Stimulated activated CD8-positive, alpha-beta memory T cell treated with anti-CD3 and anti-CD28 coated beads, Interleukin-12 subunit alpha, Interleukin-12 subunit beta, amount 100 ng/mL, for 1 hour (primary cell): ENCODE data around the gene ADCK1.
"Not testable (repeated sequence)": the region's sequence is repeated elsewhere in the genome, so short reads cannot be mapped to it uniquely, and the experiment has no call there.

ENCODE experiments used
- DNase-seq: peaks from one replicate; pipeline ENCODE4 v3.0.0-alpha.2; 2020; ENCODE audit warnings: low read depth

The ADCK1 gene

GRCh38 chr14:77955816-77956484, 156.0 kb downstream of the ADCK1 start:
- DNase-seq = no peak

GRCh38 chr14:77959686-77960085, 159.8 kb downstream of the ADCK1 start:
- not testable (repeated sequence) for DNase-seq

- DNase-seq = no peak
Measured at GRCh38 chr14:77961847-77962580, 162.1 kb downstream of the ADCK1 start.

GRCh38 chr14:77962731-77963520, 163.0 kb downstream of the ADCK1 start:
- no peak for DNase-seq

GRCh38 chr14:77964586-77964985, 164.7 kb downstream of the ADCK1 start:
- DNase-seq = no peak

GRCh38 chr14:77965050-77965449, 165.1 kb downstream of the ADCK1 start:
- DNase-seq = no peak

- DNase-seq = no peak
Measured at GRCh38 chr14:77965919-77966435, 166.1 kb downstream of the ADCK1 start.

- DNase-seq = no peak
Measured at GRCh38 chr14:77967110-77967509, 167.2 kb downstream of the ADCK1 start.

- DNase-seq = no peak
Measured at GRCh38 chr14:77970646-77971045, 170.7 kb downstream of the ADCK1 start.

GRCh38 chr14:77973246-77973645, 173.3 kb downstream of the ADCK1 start:
- no peak for DNase-seq

- no peak for DNase-seq
Measured at GRCh38 chr14:77976591-77976990, 176.7 kb downstream of the ADCK1 start.

GRCh38 chr14:77979171-77979570, 179.3 kb downstream of the ADCK1 start:
- DNase-seq = no peak

GRCh38 chr14:77979666-77980351, 179.9 kb downstream of the ADCK1 start:
- no peak for DNase-seq

GRCh38 chr14:77980475-77981321, 180.8 kb downstream of the ADCK1 start:
- no peak for DNase-seq
